Medulla oblongata (tissue), 1 donor: ENCODE measurements around the gene GOSR1.
A peak's percentile ranks its signal among the peaks of the same experiment; 100 is the strongest.
"Not testable (repeated sequence)": the region's sequence is repeated elsewhere in the genome, so short reads cannot be mapped to it uniquely, and the experiment has no call there.

Source experiments
- DNase-seq: peaks from one replicate; pipeline ENCODE4 v3.0.0-alpha.2; 2015; ENCODE audit errors: extremely low spot score

Gene GOSR1

DNA sequence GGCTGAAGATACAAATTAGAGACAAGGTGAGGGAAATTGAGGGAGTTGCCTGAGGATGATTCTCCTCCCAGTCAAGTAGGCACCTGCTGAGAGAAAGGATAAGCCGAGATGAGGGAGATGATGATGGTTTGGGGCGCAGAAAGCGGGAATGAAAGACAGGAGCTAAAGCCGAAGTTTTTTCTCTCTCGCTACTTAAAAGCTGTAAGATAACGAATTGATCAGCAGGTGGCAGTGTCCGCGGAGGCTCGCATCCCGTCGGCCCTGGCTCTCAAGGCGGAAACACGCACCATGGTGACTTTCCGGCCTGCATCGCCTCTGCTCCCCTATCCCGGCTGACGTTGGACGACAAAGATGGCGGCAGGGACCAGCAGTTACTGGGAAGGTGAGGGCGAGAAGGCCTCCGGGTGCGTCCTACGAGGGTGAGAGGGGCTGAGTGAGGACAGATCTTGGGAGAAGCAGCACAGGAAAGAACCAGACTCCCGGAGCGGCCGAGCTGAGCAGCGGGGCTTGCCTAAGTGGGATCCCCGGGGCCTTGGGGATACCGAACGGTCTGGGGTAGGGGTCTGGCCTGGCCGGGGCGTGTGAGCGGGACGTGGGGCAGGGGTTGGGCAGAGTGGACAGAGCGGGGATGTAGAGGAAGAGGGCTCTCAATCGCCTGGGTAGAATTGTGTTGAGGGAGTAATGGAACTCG lies at the start of gene GOSR1:
Gene GOSR1 (plus strand): TSS at position 326 of the 691 bp plus-strand sequence. CDS start 26 bp downstream, at position 352.
- DNase-seq, result peak; percentile 98

DNA sequence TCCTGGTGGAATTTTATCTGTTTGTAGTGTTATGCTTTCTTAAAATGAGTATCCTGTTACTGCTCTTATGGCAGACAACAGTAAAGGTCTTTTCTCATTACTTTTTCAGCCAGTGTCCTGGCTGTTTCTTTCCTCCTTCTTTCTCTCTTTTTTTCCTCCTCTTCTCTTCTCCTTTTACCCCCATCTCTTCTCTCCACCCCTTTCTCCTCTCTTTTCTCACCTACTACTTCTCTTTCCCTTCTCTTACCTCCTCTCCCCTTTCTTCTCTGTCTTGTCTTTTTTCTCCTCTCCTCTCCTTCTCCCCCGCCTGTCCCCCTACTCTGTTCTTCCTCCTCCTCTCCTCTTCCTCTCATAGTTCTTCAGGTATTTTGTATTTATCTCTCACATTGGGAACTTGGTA lies 49.6 kb upstream of the GOSR1 start:
- DNase-seq, result no peak

DNA sequence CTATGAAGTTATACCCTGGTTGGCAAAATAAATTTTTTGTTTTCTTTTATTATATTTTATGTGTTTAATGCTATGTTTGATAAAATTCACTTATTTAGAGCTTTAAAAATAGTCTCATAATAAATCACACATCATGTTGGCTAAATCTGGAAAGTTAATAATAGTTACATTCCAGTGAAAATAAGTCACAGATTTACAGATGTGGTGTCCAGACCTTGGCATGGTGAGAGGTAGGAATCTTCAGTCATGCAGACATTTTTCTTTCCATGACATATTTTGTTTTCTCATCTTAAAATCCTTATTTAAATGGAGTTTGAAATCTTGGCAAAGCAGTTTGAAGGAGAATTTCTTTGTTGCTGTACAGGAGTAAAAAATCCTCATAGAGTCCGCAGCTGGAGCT lies 48.1 kb upstream of the GOSR1 start:
- no peak for DNase-seq

DNA sequence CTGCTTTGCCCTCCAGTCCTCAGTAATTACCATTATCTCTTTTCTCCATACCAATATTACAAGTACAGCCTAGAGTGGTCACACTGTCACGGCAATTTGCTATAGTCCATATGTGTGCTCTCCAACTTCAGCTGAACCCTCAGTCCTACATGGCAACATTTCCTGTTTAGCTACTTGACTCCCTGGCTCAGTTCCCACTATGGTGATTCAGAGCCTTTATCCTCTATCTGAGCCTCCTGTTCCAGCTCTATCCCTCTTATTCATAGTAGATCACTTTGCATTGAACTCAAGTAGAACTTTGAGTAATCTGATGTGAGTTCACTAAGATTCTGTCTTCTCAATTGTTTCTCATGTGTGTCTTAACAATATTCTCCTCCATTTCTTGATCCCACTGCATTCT lies 43.7 kb upstream of the GOSR1 start:
- no peak for DNase-seq

DNA sequence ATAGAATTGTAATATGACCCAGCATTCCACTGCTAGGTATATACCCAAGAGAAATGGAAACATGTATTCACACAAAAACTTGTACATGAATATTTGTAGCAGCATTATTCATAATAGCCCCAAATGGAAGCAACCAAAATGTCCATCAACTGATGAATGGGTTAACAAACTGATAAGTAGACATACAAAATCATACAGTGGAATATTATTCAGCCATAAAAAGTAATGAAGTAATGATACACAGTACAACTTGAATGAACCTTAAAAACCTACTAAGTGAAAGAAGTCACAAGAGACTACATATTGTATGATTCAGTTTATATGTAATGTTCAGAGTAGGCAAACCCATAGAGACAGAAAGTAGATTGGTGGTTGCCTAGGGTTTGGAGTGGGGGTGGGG lies 40.5 kb upstream of the GOSR1 start:
- DNase-seq, result no peak

DNA sequence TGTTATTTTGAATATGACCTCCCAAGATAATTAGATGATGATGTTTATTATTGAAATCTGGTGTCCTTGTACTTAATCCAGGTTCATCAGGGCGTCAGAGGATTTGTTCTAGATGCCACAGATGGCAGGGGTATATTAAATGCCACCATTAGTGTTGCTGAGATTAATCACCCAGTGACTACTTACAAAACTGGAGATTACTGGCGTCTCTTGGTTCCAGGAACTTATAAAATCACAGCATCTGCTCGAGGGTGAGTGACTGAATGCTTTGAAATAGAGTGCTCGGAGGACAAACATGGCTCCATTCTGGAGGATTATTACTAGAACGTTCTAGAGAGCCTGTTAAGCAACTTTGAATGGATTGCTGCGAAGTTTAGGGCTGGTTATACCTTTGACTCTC lies 33.5 kb upstream of the GOSR1 start:
- no peak for DNase-seq

DNA sequence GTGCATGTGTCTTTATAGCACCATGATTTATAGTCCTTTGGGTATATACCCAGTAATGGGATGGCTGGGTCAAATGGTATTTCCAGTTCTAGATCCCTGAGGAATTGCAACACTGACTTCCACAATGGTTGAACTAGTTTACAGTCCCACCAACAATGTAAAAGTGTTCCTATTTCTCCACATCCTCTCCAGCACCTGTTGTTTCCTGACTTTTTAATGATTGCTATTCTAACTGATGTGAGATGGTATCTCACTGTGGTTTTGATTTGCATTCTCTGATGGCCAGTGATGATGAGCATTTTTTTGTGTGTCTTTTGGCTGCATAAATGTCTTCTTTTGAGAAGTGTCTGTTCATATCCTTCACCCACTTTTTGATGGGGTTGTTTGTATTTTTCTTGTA lies 30.6 kb upstream of the GOSR1 start:
- DNase-seq, result not testable (repeated sequence)

DNA sequence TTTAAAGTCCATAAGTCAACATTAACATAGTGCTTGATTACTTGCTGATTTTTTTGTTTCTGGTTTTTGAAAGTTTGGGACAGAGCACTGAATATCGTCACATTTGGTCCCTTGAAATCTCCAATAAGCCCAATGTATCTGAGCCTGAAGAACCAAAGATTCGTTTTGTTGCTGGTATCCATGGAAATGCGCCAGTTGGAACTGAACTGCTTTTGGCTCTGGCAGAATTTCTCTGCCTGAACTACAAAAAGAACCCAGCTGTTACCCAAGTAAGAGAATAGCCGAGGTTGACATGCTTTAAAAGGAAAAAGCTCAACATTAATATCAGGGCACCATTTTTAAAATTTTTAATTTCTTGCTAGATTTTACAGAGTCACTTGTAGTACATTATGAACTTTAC lies 27.7 kb upstream of the GOSR1 start:
- peak; percentile 82 for DNase-seq

DNA sequence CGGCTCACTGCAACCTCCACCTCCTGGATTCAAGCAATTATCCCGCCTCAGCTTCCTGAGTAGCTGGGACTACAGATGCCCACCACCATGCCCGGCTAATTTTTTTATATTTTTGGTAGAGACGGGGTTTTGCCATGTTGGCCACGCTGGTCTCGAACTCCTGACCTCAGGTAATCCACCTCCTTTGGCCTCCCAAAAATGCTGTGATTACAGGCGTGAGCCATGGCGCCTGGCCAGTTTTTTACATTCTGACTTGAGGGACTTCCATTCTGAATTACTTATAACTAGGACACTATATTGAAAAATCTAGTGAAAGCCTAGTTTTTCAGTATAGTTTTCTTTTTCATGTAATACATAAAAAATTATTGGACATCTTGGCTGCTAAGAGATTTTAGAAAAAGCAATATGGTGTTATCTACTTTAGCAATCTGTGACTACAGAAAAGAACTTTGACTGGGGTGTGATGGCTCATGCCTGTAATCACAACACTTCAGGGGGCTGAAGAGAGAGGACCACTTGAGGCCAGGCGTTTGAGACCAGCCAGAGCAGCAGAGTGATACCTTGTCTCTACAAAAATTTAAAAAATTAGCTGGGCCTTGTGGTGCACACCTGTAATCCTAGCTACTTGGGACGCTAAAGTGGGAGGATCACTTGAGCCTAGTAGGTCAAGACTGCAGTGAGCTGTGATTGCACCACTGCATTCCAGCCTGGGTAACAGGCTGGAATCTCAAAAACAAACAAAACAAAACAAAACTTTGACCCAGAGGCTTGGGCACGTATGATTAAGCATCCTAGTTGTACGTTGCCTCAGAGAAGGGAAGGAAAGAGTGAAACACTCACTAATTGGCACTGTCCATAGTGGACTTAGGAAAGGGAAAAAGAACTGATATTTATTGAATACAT lies 26.8 kb upstream of the GOSR1 start:
- DNase-seq, result no peak

DNA sequence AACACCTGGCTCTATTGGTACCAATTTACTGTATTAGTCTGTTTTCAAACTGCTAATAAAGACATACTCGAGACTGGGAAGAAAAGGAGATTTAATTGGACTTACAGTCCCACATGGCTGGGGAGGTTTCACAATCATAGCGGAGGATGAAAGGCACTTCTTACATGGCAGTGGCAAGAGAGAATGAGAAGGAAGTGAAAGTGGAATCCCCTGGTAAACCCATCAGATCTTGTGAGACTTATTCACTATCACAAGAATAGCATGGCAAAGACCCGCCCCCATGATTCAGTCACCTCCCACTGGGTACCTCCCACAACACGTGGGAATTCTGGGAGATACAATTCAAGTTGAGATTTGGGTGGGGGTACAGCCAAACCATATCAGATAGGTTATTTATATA lies 22.6 kb upstream of the GOSR1 start:
- no peak for DNase-seq

DNA sequence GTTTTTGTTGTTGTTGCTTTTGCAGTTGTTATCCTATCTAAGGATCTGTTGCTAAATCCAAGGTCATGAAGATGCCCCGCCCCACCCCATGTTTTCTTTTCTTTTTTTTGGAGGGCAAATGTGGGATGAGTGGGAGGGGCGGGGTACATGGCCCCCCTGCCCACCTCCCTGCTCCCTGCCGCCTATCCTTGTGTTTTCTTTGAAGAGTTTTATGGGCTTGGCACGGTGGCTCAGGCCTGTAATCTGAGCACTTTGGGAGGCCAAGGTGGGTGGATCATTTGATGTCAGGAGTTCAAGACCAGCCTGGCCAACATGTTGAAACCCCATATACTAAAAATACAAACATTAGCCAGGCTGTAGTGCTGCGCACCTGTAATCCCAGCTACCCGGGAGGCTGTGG lies 18.8 kb upstream of the GOSR1 start:
- no peak for DNase-seq

DNA sequence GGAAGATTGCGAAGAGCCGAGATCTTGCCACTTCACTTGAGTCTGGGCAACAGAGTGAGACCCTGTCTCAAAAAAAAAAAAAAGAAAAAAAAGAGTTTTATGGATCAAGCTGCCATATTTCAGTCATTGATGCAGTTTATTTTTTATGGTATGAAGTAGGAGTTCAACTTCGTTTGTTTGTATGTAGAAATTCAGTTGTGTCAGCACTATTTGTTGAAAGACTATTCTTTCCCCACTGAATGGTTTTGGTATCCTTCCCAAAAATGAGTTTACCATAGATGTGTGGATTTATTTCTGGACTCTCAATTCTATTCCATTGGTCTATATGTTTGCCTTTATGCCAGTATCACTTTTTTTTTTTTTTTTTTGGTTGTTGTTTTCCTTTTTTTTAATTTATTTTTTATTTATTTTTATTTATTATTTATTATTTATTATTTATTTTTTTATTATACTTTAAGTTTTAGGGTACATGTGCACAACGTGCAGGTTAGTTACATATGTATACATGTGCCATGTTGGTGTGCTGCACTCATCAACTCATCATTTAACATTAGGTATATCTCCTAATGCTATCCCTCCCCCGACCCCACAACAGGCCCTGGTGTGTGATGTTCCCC lies 18.3 kb upstream of the GOSR1 start:
- not testable (repeated sequence) for DNase-seq

DNA sequence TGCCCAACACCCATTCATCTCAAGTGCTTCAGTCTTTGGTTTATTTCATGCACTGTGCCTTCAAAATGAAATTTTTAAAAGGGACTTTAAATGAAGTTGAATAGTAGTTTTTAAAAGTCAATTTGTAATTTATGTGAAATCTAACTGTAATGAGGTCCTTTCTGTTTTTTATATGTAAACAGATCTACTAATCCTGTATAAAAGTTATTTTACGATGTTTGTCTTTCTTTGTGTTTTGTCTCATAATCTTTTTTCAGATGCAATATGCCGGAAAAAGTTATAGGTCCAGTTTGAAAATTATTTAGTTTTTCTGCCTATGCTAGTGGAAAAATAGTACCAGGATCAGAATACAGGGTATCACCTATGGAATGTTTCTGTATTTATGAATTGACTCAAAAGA lies 8.7 kb upstream of the GOSR1 start:
- DNase-seq, result no peak

DNA sequence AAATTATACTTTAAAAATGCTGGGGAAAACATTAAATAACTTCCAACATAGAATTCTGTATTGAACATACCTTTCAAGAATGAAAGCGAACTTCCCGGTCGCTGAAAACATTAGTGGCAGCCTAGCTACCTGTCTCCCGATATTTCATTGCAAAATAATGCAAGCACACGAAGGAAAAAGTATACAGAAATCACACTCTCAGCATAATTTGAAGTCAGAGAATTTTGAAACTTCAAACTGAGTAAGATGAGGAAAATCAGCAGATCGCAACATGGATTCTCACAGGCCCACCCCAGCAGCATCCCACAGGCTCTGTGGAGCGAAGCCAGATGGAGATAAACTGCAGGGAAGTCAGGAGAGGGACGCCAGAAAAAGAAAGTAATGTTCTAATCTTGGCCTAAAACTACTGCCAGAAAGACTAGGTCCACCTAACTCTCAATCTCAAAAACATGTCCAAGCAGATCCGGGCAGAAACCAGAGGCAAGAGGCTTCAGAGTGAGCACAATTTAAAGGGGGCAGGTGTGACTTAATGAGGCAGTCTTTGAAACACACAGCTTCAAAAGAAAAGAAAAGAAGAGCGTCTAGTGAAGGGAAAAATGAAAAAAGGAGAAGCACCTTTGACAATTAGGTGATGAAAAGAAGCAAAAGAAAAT lies 4.8 kb upstream of the GOSR1 start:
- DNase-seq, result no peak

DNA sequence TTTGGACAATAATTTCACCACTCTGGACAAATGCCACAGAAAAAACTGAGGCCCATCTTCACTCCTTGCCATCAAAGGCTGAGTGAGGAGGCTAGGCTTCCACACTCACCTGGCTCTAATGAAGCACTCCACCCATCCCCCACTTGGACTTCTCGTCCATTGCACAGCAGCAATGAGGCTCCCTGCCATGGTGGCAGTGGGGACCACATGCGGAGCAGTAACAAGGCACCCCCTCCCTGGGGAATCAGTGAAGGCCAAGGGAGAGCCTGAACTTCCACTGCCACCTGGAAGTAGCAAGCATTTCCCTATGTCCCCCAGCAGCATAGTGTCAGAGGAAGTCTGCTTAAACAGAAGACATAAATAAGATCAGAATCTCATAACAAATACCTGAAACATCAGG lies 2.0 kb upstream of the GOSR1 start:
- no peak for DNase-seq

DNA sequence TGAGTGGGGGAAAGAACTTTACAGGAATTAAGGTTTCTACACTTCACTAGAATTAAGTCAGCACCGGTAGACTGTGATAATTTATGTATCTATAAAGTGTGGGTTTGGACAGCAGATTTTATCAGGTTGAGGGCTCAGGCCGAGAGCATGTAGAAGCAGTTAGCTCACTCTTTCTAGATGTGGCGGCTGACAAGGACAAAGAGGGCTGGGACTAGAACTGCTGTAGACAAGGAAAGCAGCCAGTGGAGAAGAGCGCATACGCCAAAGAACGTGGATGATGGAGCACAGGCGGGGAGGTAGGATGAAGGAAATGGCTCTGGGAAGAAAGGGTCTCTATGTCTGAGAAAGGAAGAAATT lies 504 bp upstream of the GOSR1 start:
- DNase-seq, result no peak

DNA sequence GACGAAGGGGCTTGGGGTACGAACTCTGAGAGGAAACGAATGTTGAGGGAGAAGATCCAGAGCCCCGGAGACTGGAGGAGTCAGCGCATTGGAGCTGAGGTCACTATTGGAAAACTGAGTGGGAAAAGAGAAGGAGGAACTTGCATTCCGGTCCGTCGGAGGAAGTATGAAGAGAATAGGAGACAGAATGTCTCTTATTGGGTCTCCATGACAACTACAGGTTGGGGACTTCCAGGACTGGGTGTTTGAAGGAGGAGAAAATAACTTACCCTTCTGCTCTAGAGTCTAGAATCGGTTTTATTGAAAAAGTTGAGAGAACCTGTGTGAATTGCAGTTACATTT lies 537 bp downstream of the GOSR1 start:
- DNase-seq, result no peak

DNA sequence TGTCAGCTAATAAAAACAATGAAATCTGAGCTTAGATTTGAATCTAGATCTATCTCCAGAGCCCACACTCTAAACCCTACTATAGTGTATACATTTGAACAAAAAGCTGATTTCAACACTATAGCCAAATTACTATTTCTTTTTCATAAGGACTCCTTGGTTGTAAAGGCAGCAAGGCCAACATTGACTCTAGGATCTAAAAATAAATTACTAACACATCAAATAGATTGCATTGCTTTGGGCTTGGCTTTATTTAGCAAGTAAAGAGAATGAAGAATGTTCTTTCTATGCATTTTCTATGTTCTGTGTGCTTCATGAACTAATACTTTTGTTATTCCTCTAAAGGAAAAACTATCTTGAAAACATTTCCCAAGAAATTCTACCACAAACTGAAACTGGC lies 5.3 kb downstream of the GOSR1 start:
- DNase-seq, result no peak

DNA sequence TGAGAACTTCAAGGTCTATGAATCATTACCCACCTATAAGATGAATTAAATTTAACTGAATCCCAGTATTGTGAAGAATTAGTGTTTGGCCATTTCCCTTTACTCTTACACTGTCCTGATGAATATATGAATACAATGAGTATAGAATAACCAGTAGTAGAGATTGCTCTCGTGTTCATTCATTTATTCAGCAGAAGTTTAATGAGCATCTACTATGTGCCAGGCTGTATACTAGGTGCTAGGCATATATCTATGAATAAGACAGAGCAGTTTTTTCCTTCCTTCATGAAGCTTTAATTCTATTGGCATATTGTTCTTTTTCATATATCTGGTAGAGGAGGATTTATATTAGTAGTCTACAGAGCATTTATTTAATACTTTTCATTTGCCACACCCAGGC lies 6.0 kb downstream of the GOSR1 start:
- no peak for DNase-seq

DNA sequence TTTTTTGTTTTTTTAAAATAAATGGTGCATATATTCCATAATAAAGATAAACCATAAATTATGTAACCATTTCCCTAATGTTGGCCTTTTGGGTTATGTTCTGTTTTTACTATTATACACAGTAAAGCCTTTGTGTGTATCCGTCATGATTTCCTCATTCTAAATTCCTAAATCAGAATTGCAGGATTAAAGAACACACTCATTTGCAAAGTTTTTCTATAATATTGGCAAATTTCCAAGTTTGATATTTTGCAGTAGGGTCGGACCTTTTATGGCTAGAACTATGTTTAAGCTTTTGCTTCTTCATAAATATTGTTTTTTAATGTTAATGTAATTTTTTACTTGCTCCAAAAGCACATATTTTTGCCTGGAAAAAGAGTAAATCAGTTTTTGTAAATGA lies 16.6 kb downstream of the GOSR1 start:
- DNase-seq, result no peak

DNA sequence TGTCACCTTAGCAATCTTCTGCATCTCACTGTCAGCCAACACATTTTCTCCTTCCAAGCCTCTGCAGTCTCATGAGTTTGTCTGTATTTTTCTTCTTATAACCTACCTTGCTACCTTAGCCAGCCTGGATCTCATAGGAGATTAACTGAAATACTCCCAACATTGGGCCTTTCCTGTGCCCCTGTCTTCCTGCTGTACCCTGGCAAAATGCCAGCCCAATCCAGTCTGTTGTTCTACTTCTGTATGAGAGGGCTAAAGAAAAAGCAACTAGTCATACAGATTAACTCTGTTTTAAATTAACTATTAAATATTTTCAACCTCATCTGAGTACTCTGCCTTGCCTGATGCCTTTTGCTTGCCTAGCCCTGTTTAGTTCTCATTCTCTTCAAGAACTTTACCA lies 18.4 kb downstream of the GOSR1 start:
- no peak for DNase-seq

DNA sequence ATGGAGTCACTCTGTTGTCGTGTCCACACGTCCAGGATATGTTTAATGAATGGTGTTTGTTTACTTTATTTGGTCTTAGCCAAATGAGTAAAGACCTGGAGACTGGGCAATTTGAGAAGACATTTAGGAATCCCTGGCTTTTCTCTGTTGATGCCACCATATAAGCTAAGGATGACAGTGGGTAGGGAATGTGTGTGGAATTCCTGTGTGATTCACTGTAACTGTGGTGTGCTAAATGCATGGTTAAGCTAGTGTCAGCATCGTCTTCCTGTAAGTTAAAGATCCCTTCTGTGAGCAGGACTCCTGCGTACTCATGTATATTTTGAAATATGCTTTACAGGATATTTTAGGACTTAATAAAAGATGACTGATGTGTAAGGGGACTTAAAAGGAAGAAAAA lies 26.4 kb downstream of the GOSR1 start:
- DNase-seq, result no peak
